HEK293T (cell line): ENCODE results near the gene KCNJ2.

Experiments used
- ELF4 ChIP-seq: fragments of 450-650 bp; IDR thresholded peaks from 2 replicates; pipeline ENCODE4 v1.6.1; 2017; ENCODE audit warnings: antibody characterized with exemption
- SP1 ChIP-seq: fragments of 450-650 bp; IDR thresholded peaks from 2 replicates; pipeline ENCODE4 v1.6.1; 2017
- TARDBP ChIP-seq: fragments of 450-650 bp; IDR thresholded peaks from 2 replicates; pipeline ENCODE4 v1.6.1; 2016
- ZNF384 ChIP-seq: fragments of 450-650 bp; IDR thresholded peaks from 2 replicates; pipeline ENCODE4 v1.6.1; 2016

GRCh38 chr17:70215656-70216055 is 46.3 kb downstream of the KCNJ2 start:
- TF ChIP-seq ELF4 (no peak), ZNF384 (no peak), TARDBP (no peak), SP1 (no peak)
